Tibial nerve (tissue), 4 donors: ENCODE data around the gene SSH3. TPM values are rescaled to one million over a fixed set of nuclear protein-coding genes. Genes with fewer than 3 reads are reported as not detected.

Source experiments
- DNase-seq, 2 donors: peaks; one replicate each; pipeline ENCODE4 v3.0.0-alpha.2; 2019; ENCODE audit warnings: low spot score in 2 of 2
- H3K27ac ChIP-seq, 4 donors: fragments of 200-600 bp; sonication (generic) in 3 of 4; one replicate each; pipeline ENCODE4 v1.5.1; 2017 to 2019; ENCODE audit warnings: mild to moderate bottlenecking in 1 of 4
- H3K27me3 ChIP-seq, 2 donors: fragments of 200-600 bp; sonication (generic) in 1 of 2; one replicate each; pipeline versions ENCODE4 v1.5.1 to v1.6.0; 2017 to 2019
- H3K36me3 ChIP-seq, 3 donors: fragments of 200-600 bp; sonication (generic); one replicate each; pipeline ENCODE4 v1.5.1; 2018 to 2019
- H3K4me1 ChIP-seq, 4 donors: fragments of 200-600 bp; sonication (generic) in 3 of 4; one replicate each; pipeline ENCODE4 v1.5.1; 2017 to 2019
- H3K4me3 ChIP-seq, 4 donors: fragments of 200-600 bp; sonication (generic) in 3 of 4; one replicate each; pipeline ENCODE4 v1.5.1; 2017 to 2019; ENCODE audit warnings: mild to moderate bottlenecking in 1 of 4, moderate library complexity in 1 of 4
- H3K9me3 ChIP-seq, 4 donors: fragments of 200-600 bp; sonication (generic) in 3 of 4; one replicate each; pipeline ENCODE4 v1.5.1; 2017 to 2019
- EP300 ChIP-seq, 2 donors: sonication (generic); formaldehyde crosslinking; IDR thresholded peaks; one replicate each; pipeline ENCODE4 v1.6.1; 2017; ENCODE audit warnings: antibody characterized with exemption in 2 of 2, mild to moderate bottlenecking in 1 of 2
- POLR2A ChIP-seq, 2 donors: fragments of 450-650 bp; IDR thresholded peaks; one replicate each; pipeline ENCODE4 v1.6.1; 2017; ENCODE audit warnings: antibody characterized with exemption in 2 of 2, mild to moderate bottlenecking in 2 of 2, moderate library complexity in 2 of 2
- WGBS, 2 donors: methylation state at CpG; one replicate each; pipeline ENCODE4 v1.1.5; 2018; 5-methylcytosine and 5-hydroxymethylcytosine counted together
- total RNA-seq, 4 donors: library from RNA; depleted of rRNA; stranded (reverse); fragments of >200 nt; gene quantifications; one replicate each; pipeline ENCODE4 v1.1.0, GENCODE V29; 2016
- TF ChIP-seq, protein P1 (sequence below), 5 experiments: fragments of 200-600 bp in 3 of 5; fragments of 450-650 bp in 2 of 5; sonication (generic) in 3 of 5; IDR thresholded peaks; one replicate each; pipeline ENCODE4 v1.5.1; 2016 to 2019; ENCODE audit warnings: antibody characterized with exemption in 5 of 5, mild to moderate bottlenecking in 3 of 5, moderate library complexity in 2 of 5

The SSH3 gene
- total RNA-seq, 4 donors from 2014 or later, result 28.5 to 51.6 (median 43.1) TPM

DNA sequence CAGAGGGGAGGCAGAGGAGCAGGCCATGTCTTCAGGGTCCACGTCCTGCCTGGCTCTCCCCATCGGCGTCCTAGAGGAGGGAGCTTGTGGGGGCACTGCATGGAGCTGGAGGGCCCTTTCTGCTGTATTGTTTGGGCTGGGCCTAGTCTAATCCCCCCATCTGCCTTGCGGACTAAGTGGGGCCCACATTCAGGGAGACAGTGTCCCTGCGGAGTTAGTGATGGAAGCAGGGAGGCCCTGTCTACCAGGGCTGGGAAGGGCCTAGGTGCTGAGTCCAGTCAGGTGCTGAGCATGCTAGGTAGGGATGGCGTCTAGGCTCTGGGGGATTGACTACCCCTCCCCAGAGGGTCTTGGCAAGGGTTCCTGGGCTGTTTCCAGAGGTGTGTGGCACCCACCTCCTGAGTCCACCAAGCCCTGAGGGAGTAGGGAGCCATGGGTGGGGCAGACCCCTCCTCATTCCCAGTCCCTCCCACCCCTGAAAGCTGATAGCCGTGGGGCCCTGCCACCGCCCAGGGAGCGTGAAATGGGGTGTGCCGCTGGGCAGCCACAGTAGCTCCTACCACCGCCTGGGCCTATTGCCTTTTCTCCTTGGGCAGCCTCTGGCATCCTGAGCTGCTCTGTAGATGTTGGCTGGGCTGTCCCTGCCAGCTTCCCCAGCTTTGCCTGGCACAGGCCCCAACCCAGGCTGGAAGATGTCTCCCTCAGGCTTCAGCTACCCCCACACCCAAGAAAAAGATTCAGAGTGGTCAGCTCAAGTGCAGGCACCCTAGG is 51.9 kb downstream of the SSH3 start:
- Histone ChIP-seq H3K27ac (peak overlapping the region; percentile 94 to 99 (median 98)), H3K4me1 (peaks cover 4 to 84% (median 79%) of the 10 kb centered on the region in 4 donors), H3K4me3 (no peak overlapping the region), H3K36me3 (no peaks in the 10 kb centered on the region), H3K9me3 (no peaks in the 10 kb centered on the region), H3K27me3 (no peaks in the 10 kb centered on the region)
- no peak for TF ChIP-seq POLR2A (IDR thresholded peaks at IDR 0.05)
- TF ChIP-seq, protein P1, sequence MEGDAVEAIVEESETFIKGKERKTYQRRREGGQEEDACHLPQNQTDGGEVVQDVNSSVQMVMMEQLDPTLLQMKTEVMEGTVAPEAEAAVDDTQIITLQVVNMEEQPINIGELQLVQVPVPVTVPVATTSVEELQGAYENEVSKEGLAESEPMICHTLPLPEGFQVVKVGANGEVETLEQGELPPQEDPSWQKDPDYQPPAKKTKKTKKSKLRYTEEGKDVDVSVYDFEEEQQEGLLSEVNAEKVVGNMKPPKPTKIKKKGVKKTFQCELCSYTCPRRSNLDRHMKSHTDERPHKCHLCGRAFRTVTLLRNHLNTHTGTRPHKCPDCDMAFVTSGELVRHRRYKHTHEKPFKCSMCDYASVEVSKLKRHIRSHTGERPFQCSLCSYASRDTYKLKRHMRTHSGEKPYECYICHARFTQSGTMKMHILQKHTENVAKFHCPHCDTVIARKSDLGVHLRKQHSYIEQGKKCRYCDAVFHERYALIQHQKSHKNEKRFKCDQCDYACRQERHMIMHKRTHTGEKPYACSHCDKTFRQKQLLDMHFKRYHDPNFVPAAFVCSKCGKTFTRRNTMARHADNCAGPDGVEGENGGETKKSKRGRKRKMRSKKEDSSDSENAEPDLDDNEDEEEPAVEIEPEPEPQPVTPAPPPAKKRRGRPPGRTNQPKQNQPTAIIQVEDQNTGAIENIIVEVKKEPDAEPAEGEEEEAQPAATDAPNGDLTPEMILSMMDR (IDR thresholded peaks at IDR 0.05), result no peak
- 73 to 79% methylated on average over 4 to 11 of the region's 11 CpGs for WGBS, 2 donors
- DNase-seq, result no peak

DNA sequence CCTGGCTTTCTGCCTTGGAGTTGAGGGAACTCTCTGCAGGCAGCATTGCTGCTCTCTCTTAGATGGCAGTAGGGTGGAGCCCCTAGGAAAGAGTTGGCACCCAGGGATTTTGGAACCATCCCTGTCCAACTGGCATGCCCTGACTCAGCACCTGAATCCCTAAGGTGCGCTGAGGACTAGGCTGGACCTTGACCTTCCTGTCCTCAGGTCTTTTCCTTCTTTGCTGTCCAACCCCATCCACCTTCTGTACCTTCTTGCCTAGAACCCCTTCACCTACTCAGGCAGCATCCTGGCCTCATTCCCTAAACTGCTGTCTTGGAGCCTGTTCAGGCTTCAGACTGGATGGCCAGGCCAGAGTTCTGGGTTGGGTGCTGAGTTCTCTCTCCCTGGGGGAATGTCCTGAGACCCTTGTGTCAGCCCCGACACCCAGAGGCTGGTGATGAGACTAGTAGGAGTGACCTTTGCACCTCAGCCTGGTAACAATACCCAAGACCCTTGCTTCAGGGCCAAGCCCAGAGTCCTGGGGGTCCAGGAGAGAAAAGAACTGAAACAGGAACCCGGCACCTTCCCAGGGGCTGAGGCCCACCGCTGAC is 52.6 kb downstream of the SSH3 start:
- Histone ChIP-seq H3K36me3 (no peaks in the 10 kb centered on the region), H3K4me1 (peaks cover 4 to 83% (median 75%) of the 10 kb centered on the region in 4 donors)
- WGBS, 2 donors, result 69 to 85% methylated on average over 4 of the region's 4 CpGs

DNA sequence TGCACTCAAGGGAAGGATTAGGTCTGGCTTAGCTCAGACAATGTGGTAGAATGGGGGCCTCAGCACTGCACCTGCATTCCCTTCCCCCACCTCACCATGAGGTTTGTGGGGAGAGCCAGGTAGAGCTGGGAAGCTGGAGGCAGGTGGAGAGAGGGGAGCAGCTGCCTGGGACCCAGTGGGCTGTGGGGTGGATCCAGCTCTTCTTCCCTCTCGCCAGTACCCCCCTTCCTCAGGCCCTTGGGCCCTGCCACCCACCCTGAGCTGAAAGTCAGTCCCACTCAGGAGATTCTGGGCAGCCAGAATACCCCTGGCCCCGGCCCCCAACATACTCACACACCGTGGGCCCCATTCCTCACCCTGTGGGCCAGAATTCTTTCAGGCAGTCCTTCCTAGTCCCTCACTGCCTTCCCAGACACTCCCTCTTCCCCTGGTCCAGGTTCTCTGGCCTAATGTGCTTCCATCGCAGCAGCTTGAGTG is 53.1 kb downstream of the SSH3 start:
- H3K4me3 ChIP-seq, result no peak overlapping the region
- WGBS, 2 donors, result 44 to 47% methylated on average over 4 of the region's 4 CpGs
- TF ChIP-seq POLR2A (IDR thresholded peaks at IDR 0.05) (no peak), EP300 (IDR thresholded peaks at IDR 0.05) (no peak)
- TF ChIP-seq, protein P1 (IDR thresholded peaks at IDR 0.05), result no peak
- peak overlapping the region; percentile 94 to 99 (median 98) for H3K27ac ChIP-seq
- no peak for DNase-seq
- no peaks in the 10 kb centered on the region for H3K9me3 ChIP-seq
- H3K4me1 ChIP-seq, result peaks cover 4 to 78% (median 70%) of the 10 kb centered on the region in 4 donors
- H3K36me3 ChIP-seq, result no peaks in the 10 kb centered on the region
- H3K27me3 ChIP-seq, result no peaks in the 10 kb centered on the region

More for the DNA sequence above, 52.6 kb downstream of the SSH3 start:
- H3K27me3 ChIP-seq, result no peaks in the 10 kb centered on the region
- peak overlapping the region; percentile 94 to 99 (median 98) for H3K27ac ChIP-seq
- H3K4me3 ChIP-seq, result no peak overlapping the region
- TF ChIP-seq EP300 (IDR thresholded peaks at IDR 0.05), result no peak
- TF ChIP-seq, protein P1 (IDR thresholded peaks at IDR 0.05), result no peak
- no peak for TF ChIP-seq POLR2A (IDR thresholded peaks at IDR 0.05)
- no peak for DNase-seq
- H3K9me3 ChIP-seq, result no peaks in the 10 kb centered on the region

DNA sequence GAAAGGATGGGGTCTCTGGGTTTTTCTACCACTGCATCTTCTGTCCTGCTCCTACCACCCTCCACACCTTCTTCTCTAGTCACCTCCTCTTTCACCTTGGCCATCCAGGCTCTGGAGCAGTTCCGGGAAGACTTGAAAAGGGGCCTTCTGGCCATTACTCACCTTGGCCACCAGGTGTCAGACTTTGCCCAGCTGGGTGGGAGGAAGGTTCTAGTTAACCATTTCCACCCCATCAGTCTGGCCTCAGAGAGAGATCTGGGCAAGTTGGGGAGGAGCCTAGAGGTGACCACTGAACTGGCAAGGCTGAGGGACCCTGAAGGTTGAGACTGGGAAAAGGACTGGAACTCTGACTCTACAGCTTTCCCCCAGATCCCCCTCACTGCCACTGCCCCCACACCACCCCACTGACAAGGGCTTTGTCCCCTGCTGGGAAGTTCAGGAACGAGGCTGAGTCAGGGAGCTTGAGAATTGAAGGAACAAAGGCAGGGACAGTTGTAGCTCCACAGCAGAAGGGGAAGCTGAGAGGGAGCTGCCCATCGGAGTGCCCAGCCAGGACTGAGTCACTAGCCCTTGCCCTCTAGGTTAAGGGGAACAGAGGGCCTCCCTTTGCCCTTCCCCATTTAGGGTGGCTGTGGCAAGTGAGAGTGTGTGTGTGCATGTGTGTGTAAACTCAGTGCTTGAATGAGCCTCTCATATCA is 53.7 kb downstream of the SSH3 start:
- Histone ChIP-seq H3K27ac (peak overlapping the region; percentile 94 to 99 (median 98)), H3K36me3 (no peaks in the 10 kb centered on the region), H3K9me3 (no peaks in the 10 kb centered on the region), H3K4me1 (peaks cover 4 to 72% (median 64%) of the 10 kb centered on the region in 4 donors), H3K27me3 (no peaks in the 10 kb centered on the region), H3K4me3 (no peak overlapping the region)
- DNase-seq, result no peak
- TF ChIP-seq POLR2A (IDR thresholded peaks at IDR 0.05) (peak; percentile 18 to 26), EP300 (IDR thresholded peaks at IDR 0.05) (peak in 1 of 2 donors; percentile 86)
- TF ChIP-seq, protein P1 (IDR thresholded peaks at IDR 0.05), result peak; percentile 91 to 96 (median 92)
- 7 to 11% methylated on average over 3 of the region's 3 CpGs for whole genome bisulfite sequencing, 2 donors
